GM18861 (cell line): ENCODE data around the gene AGRN.
"Not testable (repeated sequence)": the region's sequence is repeated elsewhere in the genome, so short reads cannot be mapped to it uniquely, and the experiment has no call there.

ENCODE experiments used
- ATAC-seq: cut with Tn5 transposase; IDR thresholded peaks from one replicate; pipeline ENCODE4 v1.9.1; 2021; ENCODE audit not compliant: unreplicated experiment

Gene AGRN

GRCh38 chr1:981491-981954 is 38.4 kb upstream of the AGRN start:
- no peak for ATAC-seq

- no peak for ATAC-seq
Measured at GRCh38 chr1:981955-982558, 37.9 kb upstream of the AGRN start, which contains the start of gene PERM1. Gene PERM1, minus strand, starts transcription at chr1:982093. Its CDS starts 1,064 bp downstream, at chr1:981029.

GRCh38 chr1:982765-983436 is 37.0 kb upstream of the AGRN start:
- ATAC-seq, result no peak

- no peak for ATAC-seq
Measured at GRCh38 chr1:983798-984475, 36.0 kb upstream of the AGRN start.

- no peak for ATAC-seq
Measured at GRCh38 chr1:984476-984814, 35.5 kb upstream of the AGRN start.

- ATAC-seq, result no peak
Measured at GRCh38 chr1:985126-985525, 34.8 kb upstream of the AGRN start.

GRCh38 chr1:988061-988460 is 31.9 kb upstream of the AGRN start:
- ATAC-seq, result not testable (repeated sequence)

GRCh38 chr1:991275-991674 is 28.6 kb upstream of the AGRN start:
- not testable (repeated sequence) for ATAC-seq

- no peak for ATAC-seq
Measured at GRCh38 chr1:991895-992294, 28.0 kb upstream of the AGRN start.

- ATAC-seq, result no peak
Measured at GRCh38 chr1:992362-992761, 27.6 kb upstream of the AGRN start.

GRCh38 chr1:993379-993995 is 26.4 kb upstream of the AGRN start:
- no peak for ATAC-seq

- ATAC-seq, result not testable (repeated sequence)
Measured at GRCh38 chr1:994546-994945, 25.4 kb upstream of the AGRN start.

- ATAC-seq, result no peak
Measured at GRCh38 chr1:995665-996633, 24.0 kb upstream of the AGRN start.

- ATAC-seq, result no peak
Measured at GRCh38 chr1:996851-997712, 22.8 kb upstream of the AGRN start.

- no peak for ATAC-seq
Measured at GRCh38 chr1:997713-997992, 22.3 kb upstream of the AGRN start.

- ATAC-seq, result no peak
Measured at GRCh38 chr1:997993-998744, 21.8 kb upstream of the AGRN start.

- no peak for ATAC-seq
Measured at GRCh38 chr1:998745-998994, 21.2 kb upstream of the AGRN start.

- no peak for ATAC-seq
Measured at GRCh38 chr1:998995-999724, 20.8 kb upstream of the AGRN start.
